ENCODE measurements around the gene RENBP. TPM values are rescaled to one million over a fixed set of nuclear protein-coding genes. Genes with fewer than 3 reads are reported as not detected.

RENBP gene
- total RNA-seq, 1 donor from 2014 or later: 18.9 TPM

DNA sequence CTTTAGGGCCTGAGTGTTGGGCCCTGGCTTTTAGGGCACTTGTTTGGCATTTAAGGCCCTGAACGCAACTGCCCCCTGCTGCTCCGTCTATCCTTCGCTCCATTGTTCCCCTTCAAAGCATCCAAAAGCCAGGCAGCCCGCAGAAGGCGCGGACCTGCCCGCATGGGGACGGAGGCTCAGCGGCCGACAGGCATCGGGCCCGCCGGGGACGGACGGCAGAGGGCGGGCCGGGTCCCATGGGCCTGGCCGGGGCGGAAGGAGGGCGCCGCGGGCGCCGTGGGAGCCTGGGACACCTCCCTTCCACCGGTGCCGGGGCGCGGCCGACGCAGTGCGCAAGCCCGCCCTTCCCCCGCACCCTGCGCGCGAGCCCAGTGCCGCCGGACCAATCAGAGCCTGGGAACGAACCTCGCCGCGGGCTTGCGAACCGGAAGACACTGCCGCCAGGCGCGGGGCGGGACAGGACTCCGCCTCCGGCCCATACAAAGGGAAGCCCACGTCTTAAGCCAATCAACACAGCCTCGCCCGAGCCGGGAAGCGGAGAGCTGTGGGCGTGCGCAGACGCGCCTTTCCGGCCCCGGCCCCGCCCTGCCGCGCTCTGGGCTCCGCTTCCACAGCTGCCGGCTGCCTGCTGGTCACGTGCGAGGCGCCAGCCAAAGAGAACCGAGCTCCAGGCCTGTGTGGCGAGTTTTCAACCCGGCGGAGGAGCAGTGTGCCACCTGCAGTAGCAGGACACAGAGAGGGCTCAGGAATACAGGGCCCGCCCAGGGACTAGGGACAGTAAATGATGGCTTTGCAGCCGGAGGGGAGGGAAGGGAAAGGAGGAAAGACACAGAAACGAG lies 16.3 kb downstream of the RENBP start:
- Mint-ChIP-seq H3K4me3 (ENCODE audit: unreplicated experiment) (peak overlapping the region; percentile 78), H3K27ac (ENCODE audit: unreplicated experiment) (peak overlapping the region; percentile 95), H3K4me1 (ENCODE audit: unreplicated experiment) (peaks cover 16% of the 10 kb centered on the region), H3K27me3 (ENCODE audit: unreplicated experiment) (no peaks in the 10 kb centered on the region), H3K9me3 (ENCODE audit: unreplicated experiment) (no peaks in the 10 kb centered on the region), H3K36me3 (ENCODE audit: unreplicated experiment) (peaks cover 5% of the 10 kb centered on the region)
- TF ChIP-seq, protein P1, sequence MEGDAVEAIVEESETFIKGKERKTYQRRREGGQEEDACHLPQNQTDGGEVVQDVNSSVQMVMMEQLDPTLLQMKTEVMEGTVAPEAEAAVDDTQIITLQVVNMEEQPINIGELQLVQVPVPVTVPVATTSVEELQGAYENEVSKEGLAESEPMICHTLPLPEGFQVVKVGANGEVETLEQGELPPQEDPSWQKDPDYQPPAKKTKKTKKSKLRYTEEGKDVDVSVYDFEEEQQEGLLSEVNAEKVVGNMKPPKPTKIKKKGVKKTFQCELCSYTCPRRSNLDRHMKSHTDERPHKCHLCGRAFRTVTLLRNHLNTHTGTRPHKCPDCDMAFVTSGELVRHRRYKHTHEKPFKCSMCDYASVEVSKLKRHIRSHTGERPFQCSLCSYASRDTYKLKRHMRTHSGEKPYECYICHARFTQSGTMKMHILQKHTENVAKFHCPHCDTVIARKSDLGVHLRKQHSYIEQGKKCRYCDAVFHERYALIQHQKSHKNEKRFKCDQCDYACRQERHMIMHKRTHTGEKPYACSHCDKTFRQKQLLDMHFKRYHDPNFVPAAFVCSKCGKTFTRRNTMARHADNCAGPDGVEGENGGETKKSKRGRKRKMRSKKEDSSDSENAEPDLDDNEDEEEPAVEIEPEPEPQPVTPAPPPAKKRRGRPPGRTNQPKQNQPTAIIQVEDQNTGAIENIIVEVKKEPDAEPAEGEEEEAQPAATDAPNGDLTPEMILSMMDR (IDR thresholded peaks at IDR 0.05): no peak
- DNase-seq (ENCODE audit: extremely low spot score, unreplicated experiment): peak; percentile 98

DNA sequence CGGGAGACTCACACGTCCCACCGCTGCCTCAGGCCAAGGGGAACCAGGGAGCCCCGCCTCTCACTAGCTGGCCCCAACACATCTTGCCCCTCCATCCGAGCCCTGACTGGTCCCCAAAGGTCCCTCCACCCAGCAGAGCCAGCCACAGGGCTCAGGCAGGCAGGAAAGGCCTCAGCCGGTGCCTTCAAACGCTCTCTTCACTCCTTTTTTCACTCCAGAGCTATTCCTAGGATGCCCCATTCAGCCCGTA lies 16.8 kb downstream of the RENBP start:
- Mint-ChIP-seq H3K27me3 (ENCODE audit: unreplicated experiment) (no peaks in the 10 kb centered on the region), H3K4me1 (ENCODE audit: unreplicated experiment) (peaks cover 15% of the 10 kb centered on the region), H3K4me3 (ENCODE audit: unreplicated experiment) (peak overlapping the region; percentile 73), H3K9me3 (ENCODE audit: unreplicated experiment) (no peaks in the 10 kb centered on the region), H3K36me3 (ENCODE audit: unreplicated experiment) (peaks cover 5% of the 10 kb centered on the region), H3K27ac (ENCODE audit: unreplicated experiment) (peak overlapping the region; percentile 85)
- no peak for DNase-seq (ENCODE audit: extremely low spot score, unreplicated experiment)
- TF ChIP-seq, protein P1 (IDR thresholded peaks at IDR 0.05): no peak

GRCh38 chrX:153926858-153927671 lies 17.4 kb downstream of the RENBP start:
- H3K36me3 Mint-ChIP-seq (ENCODE audit: unreplicated experiment): peaks cover 5% of the 10 kb centered on the region
- H3K4me3 Mint-ChIP-seq (ENCODE audit: unreplicated experiment): peak overlapping the region; percentile 73
- no peaks in the 10 kb centered on the region for H3K9me3 Mint-ChIP-seq (ENCODE audit: unreplicated experiment)
- peak overlapping the region; percentile 85 for H3K27ac Mint-ChIP-seq (ENCODE audit: unreplicated experiment)
- H3K4me1 Mint-ChIP-seq (ENCODE audit: unreplicated experiment): peaks cover 17% of the 10 kb centered on the region
- H3K27me3 Mint-ChIP-seq (ENCODE audit: unreplicated experiment): no peaks in the 10 kb centered on the region
- TF ChIP-seq, protein P1 (IDR thresholded peaks at IDR 0.05): no peak
- DNase-seq (ENCODE audit: extremely low spot score, unreplicated experiment): no peak

DNA sequence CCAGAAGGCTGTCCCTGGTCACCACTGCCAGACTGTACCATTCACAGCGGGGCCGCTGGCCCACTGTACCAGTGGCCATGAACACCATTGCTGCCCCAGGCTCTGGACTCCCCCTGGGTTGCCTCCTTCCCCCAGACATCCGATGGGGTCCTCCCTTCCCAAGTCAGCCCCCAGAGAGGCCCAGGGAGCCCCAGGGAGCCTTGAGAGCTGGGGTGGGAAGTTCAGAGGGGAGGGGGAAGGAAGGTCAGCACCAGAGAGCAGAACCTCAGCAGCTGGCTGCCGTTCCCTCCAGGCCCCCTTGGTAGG lies 17.9 kb downstream of the RENBP start:
- Mint-ChIP-seq H3K27ac (ENCODE audit: unreplicated experiment) (peak overlapping the region; percentile 10), H3K27me3 (ENCODE audit: unreplicated experiment) (no peaks in the 10 kb centered on the region), H3K36me3 (ENCODE audit: unreplicated experiment) (peaks cover 3% of the 10 kb centered on the region), H3K4me3 (ENCODE audit: unreplicated experiment) (no peak overlapping the region), H3K4me1 (ENCODE audit: unreplicated experiment) (peaks cover 22% of the 10 kb centered on the region), H3K9me3 (ENCODE audit: unreplicated experiment) (no peaks in the 10 kb centered on the region)
- TF ChIP-seq, protein P1 (IDR thresholded peaks at IDR 0.05): no peak
- DNase-seq (ENCODE audit: extremely low spot score, unreplicated experiment): no peak

Data from osteocyte (in vitro differentiated cells).